Gastrocnemius medialis (tissue), 4 donors: Measurements from ENCODE around the gene SUSD3.

Source experiments
- CTCF ChIP-seq, 5 experiments: fragments of 450-650 bp in 3 of 5; fragments of 200-600 bp in 2 of 5; sonication (generic) in 2 of 5; IDR thresholded peaks in 4 of 5; conservative IDR thresholded peaks in 1 of 5; 1 replicate in 4 of 5; 2 replicates in 1 of 5; pipeline ENCODE4 v1.5.1; 2016 to 2019; ENCODE audit warnings: antibody characterized with exemption in 5 of 5, mild to moderate bottlenecking in 3 of 5, moderate library complexity in 3 of 5
- POLR2A ChIP-seq, 2 donors: fragments of 450-650 bp; IDR thresholded peaks; one replicate each; pipeline ENCODE4 v1.6.1; 2017; ENCODE audit warnings: antibody characterized with exemption in 2 of 2, mild to moderate bottlenecking in 2 of 2, moderate library complexity in 2 of 2

- no peak for TF ChIP-seq CTCF (IDR thresholded peaks at IDR 0.05 in 4 of 5, conservative IDR thresholded peaks at IDR 0.05 in 1 of 5)
- no peak for TF ChIP-seq POLR2A (IDR thresholded peaks at IDR 0.05)
Measured at GRCh38 chr9:93093877-93094657, 35.6 kb downstream of the SUSD3 start.
